Nephron (organoid): ENCODE results near the gene SLC44A5.

Experiments used
- H3K27ac Mint-ChIP-seq, 3 experiments: 2 replicates each; pipeline ENCODE4 v1.8.0; 2020; ENCODE audit warnings: mixed read lengths in 3 of 3, mild to moderate bottlenecking in 2 of 3, moderate library complexity in 1 of 3
- H3K27me3 Mint-ChIP-seq: 2 replicates; pipeline ENCODE4 v1.8.0; 2021; ENCODE audit warnings: low read depth, mild to moderate bottlenecking, moderate library complexity, mixed read lengths
- H3K36me3 Mint-ChIP-seq: 2 replicates; pipeline ENCODE4 v1.8.0; 2020; ENCODE audit warnings: low read depth, mixed read lengths
- H3K4me1 Mint-ChIP-seq: 2 replicates; pipeline ENCODE4 v1.8.0; 2020; ENCODE audit warnings: mixed read lengths
- H3K4me3 Mint-ChIP-seq, 3 experiments: 2 replicates each; pipeline ENCODE4 v1.8.0; 2020; ENCODE audit warnings: mild to moderate bottlenecking in 3 of 3, mixed read lengths in 3 of 3, moderate library complexity in 2 of 3
- H3K9me3 Mint-ChIP-seq: 2 replicates; pipeline ENCODE4 v1.8.0; 2020; ENCODE audit warnings: mixed read lengths
- TF ChIP-seq, protein P1 (sequence below), 3 experiments: fragments of 200-600 bp; sonication (generic); IDR thresholded peaks; one replicate each; pipeline ENCODE4 v1.5.0; 2021; ENCODE audit warnings: antibody characterized with exemption in 3 of 3; ENCODE audit not compliant: unreplicated experiment in 3 of 3

Gene SLC44A5

GRCh38 chr1:75341537-75341936 lies 269.4 kb downstream of the SLC44A5 start:
- TF ChIP-seq, protein P1, sequence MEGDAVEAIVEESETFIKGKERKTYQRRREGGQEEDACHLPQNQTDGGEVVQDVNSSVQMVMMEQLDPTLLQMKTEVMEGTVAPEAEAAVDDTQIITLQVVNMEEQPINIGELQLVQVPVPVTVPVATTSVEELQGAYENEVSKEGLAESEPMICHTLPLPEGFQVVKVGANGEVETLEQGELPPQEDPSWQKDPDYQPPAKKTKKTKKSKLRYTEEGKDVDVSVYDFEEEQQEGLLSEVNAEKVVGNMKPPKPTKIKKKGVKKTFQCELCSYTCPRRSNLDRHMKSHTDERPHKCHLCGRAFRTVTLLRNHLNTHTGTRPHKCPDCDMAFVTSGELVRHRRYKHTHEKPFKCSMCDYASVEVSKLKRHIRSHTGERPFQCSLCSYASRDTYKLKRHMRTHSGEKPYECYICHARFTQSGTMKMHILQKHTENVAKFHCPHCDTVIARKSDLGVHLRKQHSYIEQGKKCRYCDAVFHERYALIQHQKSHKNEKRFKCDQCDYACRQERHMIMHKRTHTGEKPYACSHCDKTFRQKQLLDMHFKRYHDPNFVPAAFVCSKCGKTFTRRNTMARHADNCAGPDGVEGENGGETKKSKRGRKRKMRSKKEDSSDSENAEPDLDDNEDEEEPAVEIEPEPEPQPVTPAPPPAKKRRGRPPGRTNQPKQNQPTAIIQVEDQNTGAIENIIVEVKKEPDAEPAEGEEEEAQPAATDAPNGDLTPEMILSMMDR (IDR thresholded peaks at IDR 0.05; ENCODE audit: unreplicated experiment in 3 of 3), result no peak
- Mint-ChIP-seq H3K36me3 (no peaks in the 10 kb centered on the region), H3K4me1 (no peaks in the 10 kb centered on the region), H3K27ac (no peak overlapping the region), H3K4me3 (no peak overlapping the region), H3K27me3 (no peaks in the 10 kb centered on the region), H3K9me3 (no peaks in the 10 kb centered on the region)

- Mint-ChIP-seq H3K27ac (no peak overlapping the region), H3K27me3 (no peaks in the 10 kb centered on the region), H3K4me3 (no peak overlapping the region), H3K9me3 (no peaks in the 10 kb centered on the region), H3K36me3 (no peaks in the 10 kb centered on the region), H3K4me1 (no peaks in the 10 kb centered on the region)
- TF ChIP-seq, protein P1 (IDR thresholded peaks at IDR 0.05; ENCODE audit: unreplicated experiment in 3 of 3), result no peak
Observed at GRCh38 chr1:75338616-75339483, 272.1 kb downstream of the SLC44A5 start.

GRCh38 chr1:75334876-75335389 lies 276.0 kb downstream of the SLC44A5 start:
- Mint-ChIP-seq H3K27me3 (no peaks in the 10 kb centered on the region), H3K27ac (no peak overlapping the region), H3K4me1 (no peaks in the 10 kb centered on the region), H3K9me3 (no peaks in the 10 kb centered on the region), H3K36me3 (no peaks in the 10 kb centered on the region), H3K4me3 (no peak overlapping the region)
- TF ChIP-seq, protein P1 (IDR thresholded peaks at IDR 0.05; ENCODE audit: unreplicated experiment in 3 of 3), result no peak

GRCh38 chr1:75330624-75331023 lies 280.3 kb downstream of the SLC44A5 start:
- TF ChIP-seq, protein P1 (IDR thresholded peaks at IDR 0.05; ENCODE audit: unreplicated experiment in 3 of 3), result no peak
- Mint-ChIP-seq H3K27ac (no peak overlapping the region), H3K9me3 (no peaks in the 10 kb centered on the region), H3K4me1 (no peaks in the 10 kb centered on the region), H3K36me3 (no peaks in the 10 kb centered on the region), H3K27me3 (no peaks in the 10 kb centered on the region), H3K4me3 (no peak overlapping the region)

DNA sequence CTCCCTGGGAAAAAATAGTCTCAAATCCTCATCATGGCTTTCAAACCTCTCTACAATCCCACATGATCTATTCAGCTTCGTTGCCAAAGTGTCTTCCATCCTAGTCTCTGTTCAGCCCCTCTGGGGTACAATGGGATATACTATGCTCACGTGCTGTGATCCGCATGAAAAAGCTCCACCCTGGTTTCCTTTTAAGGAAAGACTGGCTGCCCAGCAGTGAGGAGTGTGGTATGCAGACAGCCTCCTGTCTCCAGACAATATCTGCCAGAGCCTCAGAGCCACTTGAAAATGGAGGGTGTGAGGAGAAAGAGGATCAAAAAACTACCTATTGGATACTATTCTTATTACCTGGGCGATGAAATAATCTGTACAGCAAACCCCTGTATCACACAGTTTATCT lies 282.2 kb downstream of the SLC44A5 start:
- no peak overlapping the region for H3K4me3 Mint-ChIP-seq
- H3K27me3 Mint-ChIP-seq, result no peaks in the 10 kb centered on the region
- peaks cover 5% of the 10 kb centered on the region for H3K4me1 Mint-ChIP-seq
- TF ChIP-seq, protein P1 (IDR thresholded peaks at IDR 0.05; ENCODE audit: unreplicated experiment in 3 of 3), result no peak
- no peaks in the 10 kb centered on the region for H3K36me3 Mint-ChIP-seq
- no peaks in the 10 kb centered on the region for H3K9me3 Mint-ChIP-seq
- no peak overlapping the region for H3K27ac Mint-ChIP-seq

GRCh38 chr1:75327395-75327794 lies 283.5 kb downstream of the SLC44A5 start:
- peaks cover 7% of the 10 kb centered on the region for H3K4me1 Mint-ChIP-seq
- no peak overlapping the region for H3K27ac Mint-ChIP-seq
- no peaks in the 10 kb centered on the region for H3K9me3 Mint-ChIP-seq
- H3K36me3 Mint-ChIP-seq, result no peaks in the 10 kb centered on the region
- no peaks in the 10 kb centered on the region for H3K27me3 Mint-ChIP-seq
- H3K4me3 Mint-ChIP-seq, result no peak overlapping the region
- TF ChIP-seq, protein P1 (IDR thresholded peaks at IDR 0.05; ENCODE audit: unreplicated experiment in 3 of 3), result no peak
